HepG2 (cell line): ENCODE results near the gene NTM. TPM values are rescaled to one million over a fixed set of nuclear protein-coding genes. Genes with fewer than 3 reads are reported as not detected.

Source experiments
- ATAC-seq: fragments of 200-7000 bp; cut with Tn5 transposase; 3 replicates; pipeline ENCODE4 v1.9.1; 2020; ENCODE audit warnings: mild to moderate bottlenecking, moderate library complexity
- BruUV-seq: library from RNA; stranded (reverse); fragments of 400-500 nt; replicated peaks from 2 replicates; lab custom pipeline; 2021; lab: Mats Ljungman, UMichigan
- CTCF ChIA-PET: fragments of 300-600 bp; formaldehyde crosslinking; extraction: SDS; loops from one replicate; lab custom pipeline; 2021; ENCODE audit warnings: low total read pairs, inconsistent platforms, low intra/inter-chr PET ratio; lab: Yijun Ruan, JAX
- POLR2A ChIA-PET: fragments of 350-600 bp; sonication (Branson Sonifier 250); formaldehyde crosslinking; loops from one replicate; lab custom pipeline; 2020; ENCODE audit warnings: antibody characterized with exemption, inconsistent platforms; lab: Yijun Ruan, JAX
- DNase-seq: peaks from one replicate; pipeline ENCODE4 v3.0.0-alpha.2; 2015; ENCODE audit warnings: low spot score
- FAIRE-seq: peaks from 3 replicates; lab custom pipeline; 2011; peaks lifted over from hg19 to GRCh38; lab: Jason Lieb, UNC
- H2AFZ ChIP-seq: one replicate; pipeline ENCODE4 v1.6.1; 2011; ENCODE audit warnings: low read length, inconsistent platforms
- H3K27ac ChIP-seq: fragments of 300-600 bp; 3 replicates; pipeline ENCODE4 v1.8.0; 2011; ENCODE audit warnings: mixed run types, mild to moderate bottlenecking, mixed read lengths, low read length, inconsistent platforms; ENCODE audit not compliant: insufficient read depth; ENCODE audit errors: extremely low read length
- H3K27me3 ChIP-seq, 2 experiments: fragments of 200-600 bp in 1 of 2; 2 replicates in 1 of 2; 3 replicates in 1 of 2; pipeline versions ENCODE4 v1.6.0 to v1.8.0; 2011; ENCODE audit warnings: low read length in 2 of 2, mild to moderate bottlenecking in 2 of 2, moderate library complexity in 2 of 2, inconsistent platforms in 1 of 2; ENCODE audit not compliant: insufficient read depth in 2 of 2, control insufficient read depth in 1 of 2
- H3K36me3 ChIP-seq, 2 experiments: fragments of 200-600 bp in 1 of 2; replicated peaks in 1 of 2; 2 replicates in 1 of 2; 3 replicates in 1 of 2; pipeline versions ENCODE4 v1.5.1 to v1.8.0; 2011; ENCODE audit warnings: low read length in 2 of 2, inconsistent platforms in 1 of 2; ENCODE audit not compliant: insufficient read depth in 2 of 2, control insufficient read depth in 1 of 2
- H3K4me1 ChIP-seq: 2 replicates; pipeline ENCODE4 v1.5.1; 2012; ENCODE audit warnings: low read length, inconsistent platforms; ENCODE audit not compliant: insufficient read depth
- H3K4me2 ChIP-seq: 2 replicates; pipeline ENCODE4 v1.6.0; 2011; ENCODE audit warnings: low read depth, low read length, inconsistent platforms
- H3K4me3 ChIP-seq, 3 experiments: fragments of 200-600 bp in 1 of 3; sonication (generic), shearing (Covaris generic) in 1 of 3; replicated peaks in 1 of 3; 2 replicates each; pipeline ENCODE4 v1.5.1; 2011 to 2016; ENCODE audit warnings: low read length in 3 of 3, inconsistent platforms in 2 of 3, low read depth in 2 of 3, mild to moderate bottlenecking in 2 of 3, control low read depth in 1 of 3, mixed read lengths in 1 of 3; ENCODE audit not compliant: insufficient read depth in 1 of 3
- H3K79me2 ChIP-seq: one replicate; pipeline ENCODE4 v1.6.1; 2011; ENCODE audit warnings: low read length, inconsistent platforms; ENCODE audit not compliant: insufficient read depth
- H3K9ac ChIP-seq: 2 replicates; pipeline ENCODE4 v1.6.0; 2011; ENCODE audit warnings: mild to moderate bottlenecking, low read depth, low read length, inconsistent platforms; ENCODE audit not compliant: insufficient read depth
- H3K9me3 ChIP-seq: 2 replicates; pipeline ENCODE4 v1.5.1; 2012; ENCODE audit warnings: mild to moderate bottlenecking, low read length
- H4K20me1 ChIP-seq: 2 replicates; pipeline ENCODE4 v1.6.0; 2011; ENCODE audit warnings: inconsistent platforms, mild to moderate bottlenecking, low read length, moderate library complexity; ENCODE audit not compliant: insufficient read depth
- DNMT3B ChIP-seq: conservative IDR thresholded peaks from 2 replicates; pipeline ENCODE4 v1.6.1; 2016; ENCODE audit warnings: missing biosample characterization, control low read depth
- HOMEZ ChIP-seq: IDR thresholded peaks from 2 replicates; pipeline ENCODE4 v1.6.1; 2016; ENCODE audit warnings: low read depth
- KDM5B ChIP-seq: sonication (generic); formaldehyde crosslinking; IDR thresholded peaks from 2 replicates; pipeline ENCODE4 v1.4.0; 2020; ENCODE audit warnings: missing genetic modification reagents, mild to moderate bottlenecking, borderline replicate concordance
- RAD21 ChIP-seq: fragments of 450-650 bp; formaldehyde crosslinking; IDR thresholded peaks from 2 replicates; pipeline ENCODE4 v1.5.0; 2020; ENCODE audit warnings: mild to moderate bottlenecking
- REXO4 ChIP-seq: sonication (generic); formaldehyde crosslinking; IDR thresholded peaks from 2 replicates; pipeline ENCODE4 v1.8.0; 2022; ENCODE audit warnings: missing genetic modification reagents, mild to moderate bottlenecking, borderline replicate concordance
- SRSF4 ChIP-seq: fragments of 200-400 bp; formaldehyde crosslinking; IDR thresholded peaks from one replicate; pipeline ENCODE4 v1.6.1; 2018; ENCODE audit warnings: mild to moderate bottlenecking, low read depth, low read length, moderate library complexity; ENCODE audit not compliant: poor library complexity, severe bottlenecking
- ZNF263 ChIP-seq: sonication (generic); formaldehyde crosslinking; IDR thresholded peaks from 2 replicates; pipeline ENCODE4 v1.4.0; 2020; ENCODE audit warnings: missing genetic modification reagents
- ZNF552 ChIP-seq: sonication (generic); formaldehyde crosslinking; IDR thresholded peaks from 2 replicates; pipeline ENCODE4 v1.9.0; 2022; ENCODE audit warnings: missing genetic modification reagents, mild to moderate bottlenecking, borderline replicate concordance
- ZNF883 ChIP-seq: sonication (generic); formaldehyde crosslinking; IDR thresholded peaks from 2 replicates; pipeline ENCODE4 v1.5.1; 2020; ENCODE audit warnings: mild to moderate bottlenecking, missing genetic modification reagents; ENCODE audit errors: not compliant biosample characterization
- WGBS: methylation state at CpG from one replicate; pipeline ENCODE4 v1.1.6; 2017; ENCODE audit warnings: low lambda C conversion rate; 5-methylcytosine and 5-hydroxymethylcytosine counted together
- in situ Hi-C: cut with HindIII; loops from 2 replicates; pipeline ENCODE4 v1.10.0; 2017; ENCODE audit warnings: low pct_unique_long_range_greater_than_20kb; ENCODE audit not compliant: extremely low pct_ligation_motif_present
- intact Hi-C: fragments of 100-400 bp; cut with micrococcal nuclease; formaldehyde crosslinking; loops from one replicate; pipeline ENCODE4 v1.10.0; 2022; ENCODE audit not compliant: unreplicated experiment
- polyA plus RNA-seq, 8 experiments: library from polyadenylated mRNA; depleted of rRNA in 3 of 8; stranded (reverse) in 7 of 8; unstranded in 1 of 8; fragments of >200 nt; fragmentation: Illumina TruSeq in 4 of 8; extraction: Trizol in 4 of 8; gene quantifications; 2 replicates each; pipeline versions ENCODE4 v1.2.1 to v1.2.3, GENCODE V29; 2011 to 2016; ENCODE audit warnings: low read depth in 4 of 8, missing spikeins in 1 of 8, mixed read lengths in 1 of 8; ENCODE audit not compliant: insufficient read depth in 1 of 8
- total RNA-seq, 5 experiments: library from RNA; depleted of rRNA; stranded (reverse); fragments of >200 nt; fragmentation: Illumina TruSeq; extraction: Trizol; gene quantifications; 2 replicates each; pipeline ENCODE4 v1.2.3, GENCODE V29; 2016; ENCODE audit warnings: low read depth in 1 of 5
- TF ChIP-seq, protein P1 (sequence below): sonication (generic); formaldehyde crosslinking; IDR thresholded peaks from 2 replicates; pipeline ENCODE4 v1.8.0; 2022; ENCODE audit warnings: mild to moderate bottlenecking, missing genetic modification reagents, moderate library complexity

NTM gene
- total and polyA plus RNA-seq, 2 of the 13 experiments (the other 11 are each of a cell fraction or from before 2014, with no cell fraction given), result not detected

GRCh38 chr11:131796089-131796488, 425.7 kb downstream of the NTM start:
- H3K4me3 ChIP-seq, result no peak overlapping the region
- 3% methylated on average over 7 of the region's 7 CpGs for WGBS
- no peaks in the 10 kb centered on the region for H4K20me1 ChIP-seq
- ATAC-seq, result no peak
- H2AFZ ChIP-seq, result no peak overlapping the region
- H3K27ac ChIP-seq, result no peak overlapping the region
- intact Hi-C loops, result no loop called here
- POLR2A ChIA-PET, result no interaction called here
- no peaks in the 10 kb centered on the region for H3K9me3 ChIP-seq
- peaks cover 3 to 13% of the 10 kb centered on the region in 2 experiments; a peak in 1 of 5 replicates for H3K27me3 ChIP-seq
- no peak overlapping the region for H3K9ac ChIP-seq
- H3K79me2 ChIP-seq, result no peaks in the 10 kb centered on the region
- TF ChIP-seq DNMT3B (CRISPR knock-in tag) (no peak), REXO4 (no peak), RAD21 (CRISPR knock-in tag) (no peak)
- H3K4me2 ChIP-seq, result no peak overlapping the region
- FAIRE-seq, result no peak
- no peaks in the 10 kb centered on the region for H3K36me3 ChIP-seq
- CTCF ChIA-PET, result no interaction called here
- H3K4me1 ChIP-seq, result no peaks in the 10 kb centered on the region
- no peak for DNase-seq
- no TSS peak for BruUV-seq
- in situ Hi-C loops, result no loop called here

GRCh38 chr11:131796541-131796940, 426.1 kb downstream of the NTM start:
- DNase-seq (no peak), FAIRE-seq (no peak), ATAC-seq (no peak)
- ChIA-PET CTCF (no interaction called here), POLR2A (no interaction called here)
- peaks cover 3 to 13% of the 10 kb centered on the region in 2 experiments; a peak in 1 of 5 replicates for H3K27me3 ChIP-seq
- H3K27ac ChIP-seq, result no peak overlapping the region
- H3K4me2 ChIP-seq, result no peak overlapping the region
- intact Hi-C loops, result no loop called here
- no peaks in the 10 kb centered on the region for H3K79me2 ChIP-seq
- H3K9ac ChIP-seq, result no peak overlapping the region
- in situ Hi-C loops, result no loop called here
- H2AFZ ChIP-seq, result no peak overlapping the region
- H3K4me3 ChIP-seq, result no peak overlapping the region
- BruUV-seq, result no TSS peak
- no peaks in the 10 kb centered on the region for H4K20me1 ChIP-seq
- H3K36me3 ChIP-seq, result no peaks in the 10 kb centered on the region
- no peak for TF ChIP-seq ZNF883 (CRISPR knock-in tag)
- no peak for TF ChIP-seq HOMEZ (CRISPR knock-in tag)
- TF ChIP-seq ZNF263 (CRISPR knock-in tag), result no peak
- TF ChIP-seq, protein P1, sequence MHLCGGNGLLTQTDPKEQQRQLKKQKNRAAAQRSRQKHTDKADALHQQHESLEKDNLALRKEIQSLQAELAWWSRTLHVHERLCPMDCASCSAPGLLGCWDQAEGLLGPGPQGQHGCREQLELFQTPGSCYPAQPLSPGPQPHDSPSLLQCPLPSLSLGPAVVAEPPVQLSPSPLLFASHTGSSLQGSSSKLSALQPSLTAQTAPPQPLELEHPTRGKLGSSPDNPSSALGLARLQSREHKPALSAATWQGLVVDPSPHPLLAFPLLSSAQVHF, result no peak
- TF ChIP-seq ZNF552 (CRISPR knock-in tag), result no peak
- TF ChIP-seq KDM5B (CRISPR knock-in tag), result no peak
- no peak for TF ChIP-seq SRSF4
- WGBS, result 31% methylated on average over 5 of the region's 5 CpGs
- no peaks in the 10 kb centered on the region for H3K9me3 ChIP-seq
- H3K4me1 ChIP-seq, result no peaks in the 10 kb centered on the region
